HL-60 (cell line): ENCODE results near the gene PDE4DIP.
"Not testable (repeated sequence)": the region's sequence is repeated elsewhere in the genome, so short reads cannot be mapped to it uniquely, and the experiment has no call there.

Experiments
- DNase-seq, 2 experiments: peaks; one replicate each; pipeline ENCODE4 v3.0.0-alpha.2; 2010 to 2020; ENCODE audit warnings: low read depth in 1 of 2, low spot score in 1 of 2
- H3K27ac ChIP-seq: fragments of 250-450 bp; sonication (Bioruptor Pico); replicated peaks from 2 replicates; pipeline ENCODE4 v1.5.1; 2020; ENCODE audit warnings: mild to moderate bottlenecking, moderate library complexity
- H3K27me3 ChIP-seq: fragments of 250-450 bp; sonication (Bioruptor Pico); 2 replicates; pipeline ENCODE4 v1.5.1; 2021; ENCODE audit warnings: mild to moderate bottlenecking, moderate library complexity; ENCODE audit not compliant: insufficient read depth, poor library complexity, severe bottlenecking
- H3K4me3 ChIP-seq: replicated peaks from 2 replicates; pipeline ENCODE4 v1.5.1; 2011; ENCODE audit warnings: mild to moderate bottlenecking, control low read depth, low read length; ENCODE audit not compliant: insufficient read depth
- long read RNA-seq: library from polyadenylated mRNA; unstranded; transcript quantifications from one replicate; pipeline ENCODE4 v2.0.0, GENCODE V29; 2020

The PDE4DIP gene
- long read RNA-seq, full-length matches to known transcripts: 17 of 41 reads
- long read RNA-seq, partial matches to known transcripts: 20 of 41 reads
- long read RNA-seq, other reads (novel, unspliced or antisense): 4 of 41 reads

- H3K4me3 ChIP-seq, H3K27ac ChIP-seq, DNase-seq, H3K27me3 ChIP-seq: not testable (repeated sequence)
Observed at GRCh38 chr1:148844220-148844619, at the start of gene PDE4DIP. Gene PDE4DIP (plus strand): TSS chr1:148844428. CDS start chr1:148844775, 347 bp downstream.

GRCh38 chr1:148808268-148808928 is 35.8 kb upstream of the PDE4DIP start:
- not testable (repeated sequence) for H3K27ac ChIP-seq, DNase-seq, H3K27me3 ChIP-seq, H3K4me3 ChIP-seq

- H3K4me3 ChIP-seq, H3K27ac ChIP-seq, H3K27me3 ChIP-seq, DNase-seq: not testable (repeated sequence)
Observed at GRCh38 chr1:148808929-148809283, 35.3 kb upstream of the PDE4DIP start.

- not testable (repeated sequence) for DNase-seq, H3K27ac ChIP-seq, H3K4me3 ChIP-seq, H3K27me3 ChIP-seq
Observed at GRCh38 chr1:148822180-148822579, 22.0 kb upstream of the PDE4DIP start.

GRCh38 chr1:148823822-148824221 is 20.4 kb upstream of the PDE4DIP start:
- not testable (repeated sequence) for H3K27ac ChIP-seq, DNase-seq

GRCh38 chr1:148825029-148825428 is 19.2 kb upstream of the PDE4DIP start:
- DNase-seq, H3K27ac ChIP-seq, H3K27me3 ChIP-seq: not testable (repeated sequence)

More at GRCh38 chr1:148823822-148824221, 20.4 kb upstream of the PDE4DIP start:
- H3K27me3 ChIP-seq, H3K4me3 ChIP-seq: not testable (repeated sequence)

GRCh38 chr1:148828531-148828930 is 15.7 kb upstream of the PDE4DIP start:
- H3K4me3 ChIP-seq, H3K27me3 ChIP-seq, H3K27ac ChIP-seq, DNase-seq: not testable (repeated sequence)

More at GRCh38 chr1:148825029-148825428, 19.2 kb upstream of the PDE4DIP start:
- H3K4me3 ChIP-seq: not testable (repeated sequence)

GRCh38 chr1:148828962-148829361 is 15.3 kb upstream of the PDE4DIP start:
- not testable (repeated sequence) for H3K27ac ChIP-seq, H3K4me3 ChIP-seq, DNase-seq, H3K27me3 ChIP-seq

GRCh38 chr1:148829365-148829764 is 14.9 kb upstream of the PDE4DIP start:
- H3K27me3 ChIP-seq, H3K27ac ChIP-seq, DNase-seq, H3K4me3 ChIP-seq: not testable (repeated sequence)

GRCh38 chr1:148841262-148841661 is 3.0 kb upstream of the PDE4DIP start:
- H3K27ac ChIP-seq, H3K27me3 ChIP-seq, DNase-seq: not testable (repeated sequence)

GRCh38 chr1:148844651-148845050 is 423 bp downstream of the PDE4DIP start:
- H3K27me3 ChIP-seq, H3K27ac ChIP-seq, H3K4me3 ChIP-seq, DNase-seq: not testable (repeated sequence)

More at GRCh38 chr1:148841262-148841661, 3.0 kb upstream of the PDE4DIP start:
- H3K4me3 ChIP-seq: not testable (repeated sequence)

- not testable (repeated sequence) for H3K27me3 ChIP-seq, DNase-seq, H3K27ac ChIP-seq, H3K4me3 ChIP-seq
Observed at GRCh38 chr1:148845068-148845467, 840 bp downstream of the PDE4DIP start.

- H3K4me3 ChIP-seq, H3K27me3 ChIP-seq, DNase-seq, H3K27ac ChIP-seq: not testable (repeated sequence)
Observed at GRCh38 chr1:148850347-148850746, 6.1 kb downstream of the PDE4DIP start.

- not testable (repeated sequence) for H3K27ac ChIP-seq, DNase-seq, H3K27me3 ChIP-seq, H3K4me3 ChIP-seq
Observed at GRCh38 chr1:148850840-148851239, 6.6 kb downstream of the PDE4DIP start.

GRCh38 chr1:148851684-148852083 is 7.5 kb downstream of the PDE4DIP start:
- H3K27ac ChIP-seq, H3K4me3 ChIP-seq, DNase-seq, H3K27me3 ChIP-seq: not testable (repeated sequence)
